Activated effector memory CD4-positive, alpha-beta T cell treated with anti-CD3 and anti-CD28 coated beads, Interleukin-2, amount 50 U/mL, for 16 hours (primary cell): Measurements from ENCODE around the gene CIT.
"Not testable (repeated sequence)": the region's sequence is repeated elsewhere in the genome, so short reads cannot be mapped to it uniquely, and the experiment has no call there.

Experiments used
- DNase-seq: peaks from one replicate; pipeline ENCODE4 v3.0.0-alpha.2; 2020

The CIT gene, protein sequence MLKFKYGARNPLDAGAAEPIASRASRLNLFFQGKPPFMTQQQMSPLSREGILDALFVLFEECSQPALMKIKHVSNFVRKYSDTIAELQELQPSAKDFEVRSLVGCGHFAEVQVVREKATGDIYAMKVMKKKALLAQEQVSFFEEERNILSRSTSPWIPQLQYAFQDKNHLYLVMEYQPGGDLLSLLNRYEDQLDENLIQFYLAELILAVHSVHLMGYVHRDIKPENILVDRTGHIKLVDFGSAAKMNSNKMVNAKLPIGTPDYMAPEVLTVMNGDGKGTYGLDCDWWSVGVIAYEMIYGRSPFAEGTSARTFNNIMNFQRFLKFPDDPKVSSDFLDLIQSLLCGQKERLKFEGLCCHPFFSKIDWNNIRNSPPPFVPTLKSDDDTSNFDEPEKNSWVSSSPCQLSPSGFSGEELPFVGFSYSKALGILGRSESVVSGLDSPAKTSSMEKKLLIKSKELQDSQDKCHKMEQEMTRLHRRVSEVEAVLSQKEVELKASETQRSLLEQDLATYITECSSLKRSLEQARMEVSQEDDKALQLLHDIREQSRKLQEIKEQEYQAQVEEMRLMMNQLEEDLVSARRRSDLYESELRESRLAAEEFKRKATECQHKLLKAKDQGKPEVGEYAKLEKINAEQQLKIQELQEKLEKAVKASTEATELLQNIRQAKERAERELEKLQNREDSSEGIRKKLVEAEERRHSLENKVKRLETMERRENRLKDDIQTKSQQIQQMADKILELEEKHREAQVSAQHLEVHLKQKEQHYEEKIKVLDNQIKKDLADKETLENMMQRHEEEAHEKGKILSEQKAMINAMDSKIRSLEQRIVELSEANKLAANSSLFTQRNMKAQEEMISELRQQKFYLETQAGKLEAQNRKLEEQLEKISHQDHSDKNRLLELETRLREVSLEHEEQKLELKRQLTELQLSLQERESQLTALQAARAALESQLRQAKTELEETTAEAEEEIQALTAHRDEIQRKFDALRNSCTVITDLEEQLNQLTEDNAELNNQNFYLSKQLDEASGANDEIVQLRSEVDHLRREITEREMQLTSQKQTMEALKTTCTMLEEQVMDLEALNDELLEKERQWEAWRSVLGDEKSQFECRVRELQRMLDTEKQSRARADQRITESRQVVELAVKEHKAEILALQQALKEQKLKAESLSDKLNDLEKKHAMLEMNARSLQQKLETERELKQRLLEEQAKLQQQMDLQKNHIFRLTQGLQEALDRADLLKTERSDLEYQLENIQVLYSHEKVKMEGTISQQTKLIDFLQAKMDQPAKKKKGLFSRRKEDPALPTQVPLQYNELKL (N-terminal part only)

GRCh38 chr12:119876761-119877638, at the start of gene CIT:
TSS of gene CIT (minus strand) at chr12:119877320. CDS start at chr12:119876168, 1,152 bp downstream.
- DNase-seq, result peak; percentile 94

DNA sequence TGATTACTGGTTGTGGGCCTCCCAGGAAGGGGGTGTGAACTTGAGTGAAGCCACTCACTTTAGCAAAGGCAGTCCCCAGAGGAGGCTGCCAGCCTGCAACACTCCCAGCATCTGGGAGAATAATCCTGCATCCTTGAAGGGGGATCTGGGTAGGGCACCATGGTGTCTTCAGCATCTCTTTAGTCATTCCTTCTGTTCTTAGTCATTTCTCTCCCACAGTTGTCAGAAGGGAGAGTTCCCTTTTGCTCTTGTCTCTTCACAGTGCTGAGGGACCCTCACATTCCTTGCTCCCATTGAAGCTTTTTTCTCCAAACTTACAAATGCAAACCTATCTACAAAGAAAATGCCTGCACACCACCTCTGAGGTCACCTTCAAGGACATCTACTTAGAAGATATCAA, 48.1 kb upstream of the CIT start:
- no peak for DNase-seq

GRCh38 chr12:119920064-119920463, 42.9 kb upstream of the CIT start:
- DNase-seq, result no peak

- no peak for DNase-seq
Measured at GRCh38 chr12:119915894-119916510, 38.9 kb upstream of the CIT start.

GRCh38 chr12:119914666-119915065, 37.5 kb upstream of the CIT start:
- DNase-seq, result no peak

GRCh38 chr12:119913536-119914330, 36.6 kb upstream of the CIT start:
- DNase-seq, result no peak

- DNase-seq, result no peak
Measured at GRCh38 chr12:119911182-119911581, 34.1 kb upstream of the CIT start.

DNA sequence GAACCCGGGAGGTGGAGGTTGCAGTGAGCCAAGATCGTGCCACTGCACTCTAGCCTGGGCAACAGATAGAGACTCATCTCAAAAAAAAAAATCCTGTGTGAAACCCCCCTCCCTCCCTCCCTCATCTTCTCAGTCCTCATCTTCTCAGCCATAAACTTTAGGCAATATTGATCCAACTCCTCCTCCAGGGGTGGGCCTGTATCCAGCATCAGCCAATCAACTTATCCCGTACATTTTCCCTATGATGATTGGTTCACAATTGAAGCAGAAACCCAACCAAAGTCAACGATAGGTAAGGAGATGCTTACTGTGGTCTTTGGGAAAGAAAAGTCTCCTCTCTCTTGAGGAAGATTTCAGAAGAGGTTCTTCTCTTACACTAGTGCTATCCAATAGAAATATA, 33.5 kb upstream of the CIT start:
- no peak for DNase-seq

- peak; percentile 89 for DNase-seq
Measured at GRCh38 chr12:119902084-119902509, 25.0 kb upstream of the CIT start.

DNA sequence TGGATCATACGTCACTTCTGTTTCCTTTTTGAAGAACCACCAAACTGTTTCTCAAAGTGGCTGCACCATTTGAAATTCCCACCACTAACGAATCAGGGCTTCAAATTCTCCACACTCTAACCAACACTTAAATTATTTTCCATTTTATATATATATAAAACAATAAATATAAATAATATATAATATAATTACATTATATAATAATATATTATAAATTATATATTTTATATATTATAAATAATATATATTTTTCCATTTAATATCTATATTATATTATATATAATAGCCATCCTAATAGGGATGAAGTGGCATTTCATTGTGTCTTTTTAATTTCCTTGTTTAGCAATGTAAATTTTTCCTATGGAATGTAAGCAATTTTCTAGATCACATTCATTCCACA, 24.6 kb upstream of the CIT start:
- DNase-seq, result no peak

DNA sequence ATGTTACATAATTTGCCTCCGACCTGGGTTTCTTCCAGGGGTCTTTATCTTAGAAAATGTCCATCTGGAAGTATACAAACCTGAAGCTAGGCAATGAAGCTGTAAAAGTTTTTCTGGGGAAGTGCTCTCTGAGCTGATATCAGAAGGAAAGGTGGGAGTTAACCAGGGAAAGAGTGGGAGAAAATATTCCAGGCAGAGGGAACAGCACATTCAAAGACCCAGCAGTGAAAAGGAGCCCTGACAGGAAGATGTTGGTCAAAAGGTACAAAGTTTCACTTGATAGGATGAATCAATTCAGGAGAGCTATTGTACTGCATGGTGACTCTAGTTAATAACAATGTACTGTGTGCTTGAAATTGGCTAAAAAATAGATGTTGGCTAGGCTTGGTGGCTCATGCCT, 17.8 kb upstream of the CIT start:
- no peak for DNase-seq

- not testable (repeated sequence) for DNase-seq
Measured at GRCh38 chr12:119892611-119893010, 15.5 kb upstream of the CIT start.

DNA sequence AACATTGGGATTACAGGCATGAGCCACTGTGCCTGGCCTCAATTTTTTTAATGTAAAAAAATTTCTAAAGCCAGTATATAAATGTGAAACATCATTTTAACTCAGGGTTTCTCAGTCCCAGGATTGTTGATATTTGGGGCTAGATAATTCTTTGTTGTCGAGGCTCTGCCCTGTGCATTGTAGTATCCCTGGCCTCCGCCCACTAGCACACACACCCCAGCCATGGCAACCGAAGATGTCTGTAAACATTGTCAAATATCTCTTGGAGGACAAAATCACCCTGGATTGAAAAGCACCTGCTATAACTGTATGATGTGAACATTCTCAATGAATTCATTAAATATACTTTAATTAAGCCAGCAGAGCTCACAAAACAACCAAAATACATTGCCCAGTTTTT, 8.4 kb upstream of the CIT start:
- DNase-seq, result no peak

DNA sequence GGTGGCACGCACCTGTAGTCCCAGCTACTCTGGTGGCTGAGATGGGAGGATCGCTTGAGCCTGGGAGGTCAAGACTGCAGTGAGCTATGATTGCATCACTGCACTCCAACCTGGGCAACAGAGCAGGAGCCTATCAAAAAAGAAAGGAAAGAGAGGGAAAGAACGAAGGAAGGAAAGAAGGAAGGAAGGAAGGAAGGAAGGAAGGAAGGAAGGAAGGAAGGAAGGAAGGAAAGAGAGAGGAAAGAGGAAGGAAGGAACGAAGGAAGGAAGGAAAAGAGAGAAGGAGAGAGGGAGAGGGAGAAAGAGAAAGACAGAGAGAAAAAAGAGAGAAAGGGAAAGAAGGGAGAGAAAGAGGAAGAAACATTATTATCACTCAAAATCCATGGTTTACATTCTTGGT, 6.7 kb upstream of the CIT start:
- DNase-seq, result not testable (repeated sequence)

- no peak for DNase-seq
Measured at GRCh38 chr12:119883237-119883636, 6.1 kb upstream of the CIT start.

DNA sequence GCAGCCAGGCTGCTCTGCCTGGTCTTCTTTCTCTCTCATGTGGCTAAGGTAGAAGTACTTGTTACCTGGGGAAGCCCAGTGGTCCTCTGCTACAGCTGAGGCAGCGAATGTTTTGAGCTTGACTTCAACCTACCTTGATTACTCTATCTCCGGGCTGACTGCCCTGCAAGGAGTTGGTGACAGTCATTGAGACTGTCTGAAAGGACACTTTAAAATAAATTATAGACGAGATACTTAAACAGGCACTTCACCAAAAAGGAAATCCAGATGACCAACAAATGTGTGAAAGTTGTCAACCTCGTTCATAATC, 474 bp upstream of the CIT start:
- no peak for DNase-seq

- DNase-seq, result no peak
Measured at GRCh38 chr12:119870457-119870856, 6.7 kb downstream of the CIT start.

- DNase-seq, result no peak
Measured at GRCh38 chr12:119869720-119870119, 7.4 kb downstream of the CIT start.

DNA sequence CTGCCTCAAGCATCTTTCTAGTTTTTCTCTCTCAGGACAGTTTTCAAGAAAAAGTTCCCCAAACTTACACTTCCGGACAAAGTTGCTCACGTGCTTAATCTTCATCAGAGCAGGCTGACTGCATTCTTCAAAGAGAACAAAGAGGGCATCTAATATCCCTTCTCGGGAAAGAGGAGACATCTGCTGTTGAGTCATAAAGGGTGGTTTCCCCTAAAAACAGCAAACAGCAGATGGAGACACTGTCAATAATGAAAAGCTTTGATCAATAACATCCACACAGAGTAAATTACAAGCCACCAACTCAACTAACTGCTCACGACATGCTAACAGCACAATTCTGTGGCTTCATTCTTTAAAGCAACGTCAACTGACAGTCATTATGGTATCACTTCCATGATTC, 8.1 kb downstream of the CIT start:
- DNase-seq, result no peak

GRCh38 chr12:119864591-119864990, 12.5 kb downstream of the CIT start:
- no peak for DNase-seq

DNA sequence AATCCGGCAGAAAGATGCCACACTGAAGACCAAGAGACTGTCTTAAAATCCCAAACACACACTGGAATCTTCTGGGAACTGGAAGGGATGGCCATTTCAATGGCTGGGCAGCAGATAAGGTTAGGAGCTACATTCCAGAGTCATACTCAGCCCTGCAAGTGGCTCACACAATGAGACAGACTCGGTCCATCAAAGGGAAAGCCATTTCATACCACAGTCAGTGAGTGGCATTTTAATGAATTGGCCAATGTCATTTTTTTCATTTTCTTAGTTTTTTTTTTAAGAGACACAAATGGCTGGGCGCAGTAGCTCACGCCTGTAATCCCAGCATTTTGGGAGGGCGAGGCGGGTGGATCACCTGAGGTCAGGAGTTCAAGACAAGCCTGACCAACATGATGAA, 17.9 kb downstream of the CIT start:
- DNase-seq, result no peak
